ENCODE results near the gene IL9. TPM values are rescaled to one million over a fixed set of nuclear protein-coding genes. Genes with fewer than 3 reads are reported as not detected.
"Not testable (repeated sequence)": the region's sequence is repeated elsewhere in the genome, so short reads cannot be mapped to it uniquely, and the experiment has no call there.

Gene IL9
- polyA plus RNA-seq, 4 donors, result not detected

DNA sequence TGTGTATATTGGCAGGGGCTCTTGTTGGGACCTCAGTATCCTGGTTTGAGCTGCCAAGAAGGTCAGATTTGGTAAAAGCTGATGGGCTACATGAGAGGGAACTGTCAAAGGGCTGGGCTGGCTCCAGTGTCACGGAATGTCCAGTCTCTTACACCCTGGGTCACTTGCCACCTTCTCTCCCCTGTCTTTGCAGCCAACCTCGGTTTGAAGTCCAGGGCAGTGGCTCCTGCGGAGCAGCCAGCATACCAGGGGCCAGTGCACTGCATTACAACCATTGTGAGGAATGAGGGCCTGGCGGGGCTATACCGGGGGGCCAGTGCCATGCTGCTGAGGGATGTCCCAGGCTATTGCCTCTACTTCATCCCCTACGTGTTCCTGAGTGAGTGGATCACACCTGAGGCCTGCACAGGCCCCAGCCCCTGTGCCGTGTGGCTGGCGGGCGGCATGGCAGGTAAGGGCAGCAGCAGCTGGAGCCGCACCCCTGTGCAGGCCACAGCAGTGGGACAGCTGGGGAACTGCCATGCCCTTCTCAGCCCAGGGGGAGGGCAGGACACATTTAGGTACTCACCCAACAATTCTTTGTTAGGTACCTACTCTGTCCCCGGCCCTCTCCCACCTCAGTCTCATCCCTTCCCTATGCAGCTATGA, 24.2 kb downstream of the IL9 start:
- no peak for DNase-seq (ENCODE audit: low read depth in 4 of 4, low spot score in 3 of 4)

DNA sequence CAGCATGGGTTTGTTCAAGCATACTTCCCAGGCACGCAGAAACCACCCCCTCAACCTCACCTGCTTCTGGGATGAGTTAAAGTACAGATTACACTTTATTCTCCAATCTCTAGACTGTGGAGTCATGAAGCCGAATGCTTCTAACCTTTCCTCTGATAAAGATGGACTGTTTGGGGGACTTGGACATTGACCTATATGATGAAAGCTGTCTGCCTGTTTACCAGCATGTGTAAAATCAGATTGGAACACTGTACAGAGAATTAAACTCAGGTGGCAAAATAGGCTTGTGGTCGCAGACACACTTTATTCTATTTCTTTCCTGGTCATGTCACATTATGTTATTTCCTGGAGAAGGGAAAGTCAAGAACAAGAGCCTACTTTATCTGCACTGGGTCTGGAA, 25.7 kb downstream of the IL9 start:
- DNase-seq (ENCODE audit: low read depth in 4 of 4, low spot score in 3 of 4), result no peak

DNA sequence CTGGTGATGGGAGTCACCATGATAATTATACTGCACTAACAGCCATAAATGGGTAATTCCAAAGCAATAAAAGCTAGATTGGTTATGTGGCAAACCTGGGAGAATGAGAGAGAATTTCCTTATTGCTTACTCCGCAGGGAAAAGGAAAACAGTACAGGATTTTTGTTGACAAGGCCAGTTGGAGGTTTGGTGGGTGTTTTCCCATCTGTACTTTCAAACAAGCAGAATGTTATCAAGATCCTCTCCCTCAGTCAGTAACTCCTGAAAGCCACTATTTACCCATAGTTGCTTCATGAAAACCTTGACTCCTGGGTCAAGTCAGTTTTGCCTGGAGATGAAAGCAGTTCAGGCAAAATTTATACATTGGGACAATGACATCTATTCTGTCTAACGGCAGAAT, 26.4 kb downstream of the IL9 start:
- DNase-seq (ENCODE audit: low read depth in 4 of 4, low spot score in 3 of 4), result no peak

DNA sequence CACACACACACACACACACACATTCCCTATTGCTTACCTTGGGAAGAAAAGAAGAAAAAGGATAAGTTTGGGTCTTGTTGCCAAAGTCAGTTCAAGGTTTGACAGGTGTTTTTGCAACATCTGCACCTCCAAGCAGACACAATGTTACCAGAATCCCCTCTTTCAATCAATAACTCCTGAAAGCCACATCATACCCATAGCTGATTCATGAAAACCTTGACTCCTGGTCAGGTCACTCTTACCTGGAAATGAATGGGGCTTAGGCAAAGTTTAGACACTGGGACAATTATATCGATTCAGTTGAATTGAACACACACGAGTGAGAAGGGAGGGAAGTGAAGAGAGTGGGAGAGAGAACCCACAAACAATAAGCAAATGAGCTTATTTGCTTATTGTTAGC, 27.0 kb downstream of the IL9 start:
- no peak for DNase-seq (ENCODE audit: low read depth in 4 of 4, low spot score in 3 of 4)

DNA sequence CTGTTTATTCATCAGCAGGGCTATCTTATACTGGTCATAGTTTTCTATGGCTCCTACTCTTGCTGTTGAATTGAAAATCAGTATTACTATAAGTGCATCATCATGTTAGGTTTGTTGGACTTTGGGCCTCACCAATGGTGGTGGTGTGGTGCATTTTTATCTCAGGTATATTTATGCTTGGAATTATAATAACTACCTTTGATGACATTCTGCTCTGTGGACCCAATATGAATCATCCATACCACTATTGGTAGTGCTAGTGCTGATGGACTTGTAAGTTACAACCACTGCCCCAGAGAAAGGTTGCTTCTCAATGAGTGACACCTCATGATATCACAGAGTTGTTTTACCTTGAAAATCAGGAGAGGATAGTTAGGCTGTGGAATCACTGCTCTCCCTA, 28.0 kb downstream of the IL9 start:
- DNase-seq (ENCODE audit: low read depth in 4 of 4, low spot score in 3 of 4), result no peak

DNA sequence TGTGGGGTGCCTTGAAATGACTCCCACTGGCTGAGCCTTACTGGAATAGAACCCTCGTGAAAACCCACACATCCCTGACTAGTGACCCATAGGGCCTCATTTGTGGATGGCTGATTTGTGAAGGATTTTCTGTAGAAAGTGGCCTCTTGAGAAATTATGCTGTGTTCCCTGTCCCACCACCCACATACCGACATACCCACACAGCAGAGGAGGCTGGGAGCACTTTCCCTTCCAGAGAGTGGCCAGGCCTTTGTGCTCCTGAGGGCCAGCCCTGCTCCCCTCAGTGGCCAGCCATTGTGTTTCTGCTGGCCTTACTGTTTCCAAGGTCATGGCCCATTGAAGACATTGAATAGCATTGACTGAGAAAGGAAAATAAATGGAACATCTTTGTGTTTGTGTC, 29.6 kb downstream of the IL9 start:
- no peak for DNase-seq (ENCODE audit: low read depth in 4 of 4, low spot score in 3 of 4)

DNA sequence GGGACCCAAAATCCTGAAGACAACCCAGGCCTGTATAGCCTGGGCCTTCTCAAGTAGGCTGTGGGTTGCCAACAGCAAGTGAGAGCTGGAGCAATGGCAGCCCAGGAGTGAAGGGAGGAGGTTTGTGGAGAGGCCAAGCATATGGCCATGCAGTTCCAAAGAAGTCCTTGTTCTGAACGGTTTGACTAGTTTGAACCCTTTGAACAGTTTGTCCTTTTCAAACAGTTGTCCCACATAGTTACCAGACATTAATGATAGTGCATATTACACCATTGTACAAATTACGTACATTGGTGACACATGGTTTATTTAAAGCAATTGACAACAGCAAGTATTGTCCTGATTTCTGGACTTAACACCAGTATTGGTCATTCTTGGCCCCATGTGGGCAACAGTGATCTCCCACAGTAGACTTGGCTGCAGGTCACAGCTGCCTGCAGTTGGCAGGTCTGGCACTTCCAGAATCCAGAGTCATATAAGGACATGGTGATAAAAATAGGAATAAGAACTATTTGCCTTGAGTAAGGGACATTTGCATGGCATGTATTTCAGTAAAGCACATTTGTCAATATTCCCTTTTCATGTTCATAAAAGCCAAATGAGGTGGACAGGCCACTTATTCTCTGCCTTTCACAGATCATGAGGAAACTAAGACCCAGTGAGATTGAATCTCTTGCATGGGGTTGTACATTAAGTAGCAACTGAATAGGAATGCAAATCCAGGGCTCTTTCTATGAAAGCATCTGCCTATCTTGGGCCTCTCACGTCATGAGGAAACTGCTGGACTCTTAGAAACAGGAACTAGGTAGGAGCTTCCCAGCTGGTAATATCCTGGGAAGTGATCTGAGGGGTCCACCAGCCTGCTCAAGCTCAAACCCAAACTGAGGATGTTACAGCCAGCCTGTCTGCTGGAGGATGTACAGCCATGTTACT, 30.9 kb downstream of the IL9 start:
- DNase-seq (ENCODE audit: low read depth in 4 of 4, low spot score in 3 of 4), result no peak

DNA sequence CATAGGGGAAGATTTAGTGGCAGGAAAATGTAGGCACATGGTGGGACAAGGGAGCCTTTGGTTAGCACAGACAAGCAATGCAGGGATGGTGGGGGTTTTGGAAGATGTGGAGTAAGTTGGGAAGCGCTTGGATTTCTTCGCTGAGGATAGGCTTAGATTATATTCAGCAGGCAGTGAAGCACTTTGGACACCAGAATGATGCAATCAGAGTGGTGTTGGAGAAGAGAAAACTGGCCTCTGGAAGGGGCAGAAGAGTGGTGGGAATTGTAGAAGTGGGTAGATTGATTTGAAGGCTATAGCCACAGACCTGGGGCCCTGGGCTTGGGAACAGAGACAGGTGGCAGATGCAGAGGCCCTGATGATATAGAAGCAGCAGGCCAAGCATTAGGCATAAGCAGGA, 32.9 kb downstream of the IL9 start:
- DNase-seq (ENCODE audit: low read depth in 4 of 4, low spot score in 3 of 4), result no peak

DNA sequence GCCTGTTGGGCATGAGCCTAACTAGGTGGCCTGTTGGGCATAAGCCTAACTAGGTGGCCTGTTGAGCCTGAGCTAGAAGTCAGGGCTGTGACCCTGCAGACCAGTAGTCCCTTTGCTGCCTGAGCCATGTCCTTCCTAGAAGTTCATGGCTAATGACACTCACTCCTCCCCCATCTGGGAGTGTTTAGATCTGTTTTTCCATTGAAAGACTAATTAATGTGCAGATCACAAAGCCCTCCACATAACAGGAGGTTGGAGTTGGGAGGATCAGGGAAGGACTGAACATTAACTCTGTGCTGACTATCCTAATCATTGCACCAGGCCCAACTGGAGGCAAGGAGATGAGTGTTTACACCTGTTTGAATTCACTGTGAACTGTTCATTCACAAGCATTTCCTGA, 33.6 kb downstream of the IL9 start:
- DNase-seq (ENCODE audit: low read depth in 4 of 4, low spot score in 3 of 4), result no peak

DNA sequence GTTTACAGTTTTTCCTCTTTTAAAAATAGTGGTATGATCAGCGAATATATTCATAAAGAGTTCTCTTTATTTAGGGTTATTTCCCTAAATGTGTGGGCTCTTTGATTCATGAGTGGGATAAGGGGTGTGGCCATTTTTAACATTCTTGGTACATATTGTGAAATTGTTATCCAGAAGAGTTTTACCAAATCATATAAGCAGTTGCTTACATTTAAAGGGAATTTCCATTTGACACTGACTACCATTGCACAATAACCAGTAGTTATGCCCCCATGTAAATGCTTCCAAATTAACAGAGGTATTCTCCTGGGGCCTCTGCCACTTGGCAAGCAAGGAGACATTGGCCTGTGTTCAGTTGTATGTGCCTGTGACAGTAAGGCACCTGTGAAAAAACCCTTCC, 34.0 kb downstream of the IL9 start:
- DNase-seq (ENCODE audit: low read depth in 4 of 4, low spot score in 3 of 4), result no peak

DNA sequence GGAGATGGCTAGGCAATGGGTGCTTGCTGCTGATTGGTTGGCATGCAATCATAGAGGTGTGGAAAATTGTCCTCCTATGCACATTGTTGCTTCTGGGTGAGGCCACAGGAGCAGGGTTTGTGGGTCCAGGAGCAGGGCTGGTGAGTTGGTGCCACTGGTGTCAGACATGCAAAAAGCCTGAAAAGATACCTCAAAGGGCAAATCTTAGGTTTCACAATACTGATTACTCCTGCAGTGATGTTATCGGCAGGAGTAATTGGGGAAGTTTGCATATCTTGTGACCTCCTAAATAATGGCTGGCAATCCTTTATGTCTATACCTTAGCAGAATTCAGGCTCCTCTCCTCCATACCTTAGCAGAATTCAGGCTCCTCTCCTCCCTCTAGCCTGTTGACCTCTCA, 36.0 kb downstream of the IL9 start:
- DNase-seq (ENCODE audit: low read depth in 4 of 4, low spot score in 3 of 4), result no peak

DNA sequence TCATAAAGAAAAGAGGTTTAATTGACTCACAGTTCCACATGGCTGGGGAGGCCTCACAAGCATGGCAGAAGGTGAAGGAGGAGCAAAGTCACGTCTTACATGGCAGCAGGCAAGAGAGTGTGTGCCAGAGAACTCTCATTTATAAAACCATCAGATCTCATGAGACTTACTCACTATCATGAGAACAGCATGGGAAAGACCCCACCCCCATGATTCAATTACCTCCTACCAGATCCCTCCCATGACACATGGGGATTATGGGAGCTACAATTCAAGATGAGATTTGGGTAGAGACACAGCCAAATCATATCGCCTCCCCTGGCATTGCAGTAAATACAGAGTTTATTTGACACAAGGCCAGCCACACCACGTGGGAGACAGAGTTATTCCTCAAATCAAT, 36.5 kb downstream of the IL9 start:
- DNase-seq (ENCODE audit: low read depth in 4 of 4, low spot score in 3 of 4), result not testable (repeated sequence)

DNA sequence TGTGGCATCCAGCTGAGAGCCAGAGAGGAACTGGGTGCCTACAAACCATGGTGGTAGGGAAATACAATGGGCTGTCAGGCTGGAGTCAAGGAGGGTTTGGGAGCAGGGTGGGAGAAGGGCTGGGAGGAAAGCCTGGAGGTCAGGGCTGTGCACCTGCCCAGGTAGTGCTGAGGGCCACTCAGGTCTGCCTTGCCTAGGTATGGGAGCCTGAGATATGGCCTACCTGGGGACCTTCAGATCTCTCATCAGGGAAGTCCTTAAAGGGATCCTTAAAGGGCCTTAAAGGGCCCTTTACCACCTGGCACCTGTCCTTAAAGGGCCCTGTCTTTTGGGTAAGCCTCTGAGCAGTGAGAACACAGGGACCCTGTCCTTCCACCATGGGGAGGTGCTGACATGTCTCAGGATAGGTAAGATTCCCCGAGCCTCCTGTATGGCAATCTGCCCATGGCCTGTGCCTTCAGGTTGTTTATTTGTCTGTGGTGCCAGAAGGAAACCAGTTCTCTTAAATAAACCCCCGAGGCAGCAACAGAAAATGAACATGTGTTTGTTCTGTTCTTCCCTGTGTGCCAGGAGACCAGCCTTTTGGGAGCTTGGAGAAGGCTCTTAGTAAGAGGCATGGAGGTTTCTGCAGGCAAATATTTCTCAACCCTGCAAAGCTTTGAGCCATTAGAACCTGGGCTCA, 37.9 kb downstream of the IL9 start:
- DNase-seq (ENCODE audit: low read depth in 4 of 4, low spot score in 3 of 4), result no peak

DNA sequence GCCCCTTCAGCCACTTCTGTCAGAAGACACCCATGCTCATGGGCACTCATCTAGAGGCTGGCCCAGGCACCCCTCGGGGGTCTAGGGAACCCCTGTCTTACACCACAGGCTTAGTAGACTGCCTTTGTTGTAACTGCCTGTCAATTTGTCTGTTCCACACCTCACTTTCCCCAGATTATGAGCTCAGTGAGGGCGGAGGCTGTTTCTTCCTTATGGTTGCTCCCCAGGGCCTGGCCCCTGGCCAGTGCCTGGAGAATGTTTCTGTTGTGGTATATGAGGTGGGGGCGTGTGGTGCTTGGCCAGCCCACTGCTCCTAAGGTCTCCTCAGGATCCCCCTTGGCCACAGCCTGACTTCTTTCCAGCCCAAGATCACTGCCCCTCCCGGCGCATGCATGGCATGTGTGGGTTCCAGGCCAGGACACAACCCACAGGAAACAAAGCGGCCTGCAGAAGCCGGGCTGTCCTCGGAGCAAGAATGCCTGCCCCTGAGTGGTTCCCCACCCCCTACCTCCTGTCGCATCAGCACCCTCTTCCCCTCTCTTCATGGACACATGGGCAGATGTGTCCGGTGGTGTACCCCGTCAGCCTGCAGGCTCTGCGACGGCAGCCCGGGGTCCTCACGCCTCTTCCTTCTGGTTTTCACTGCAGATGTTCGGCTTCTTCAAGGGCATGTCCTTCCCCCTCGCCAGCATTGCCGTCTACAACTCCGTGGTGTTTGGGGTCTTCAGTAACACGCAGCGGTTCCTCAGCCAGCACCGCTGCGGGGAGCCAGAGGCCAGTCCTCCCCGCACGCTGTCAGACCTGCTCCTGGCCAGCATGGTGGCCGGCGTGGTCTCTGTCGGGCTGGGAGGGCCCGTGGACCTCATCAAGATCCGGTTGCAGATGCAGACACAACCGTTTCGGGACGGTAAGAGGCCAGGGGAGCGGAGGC, 43.5 kb downstream of the IL9 start:
- no peak for DNase-seq (ENCODE audit: low read depth in 4 of 4, low spot score in 3 of 4)

DNA sequence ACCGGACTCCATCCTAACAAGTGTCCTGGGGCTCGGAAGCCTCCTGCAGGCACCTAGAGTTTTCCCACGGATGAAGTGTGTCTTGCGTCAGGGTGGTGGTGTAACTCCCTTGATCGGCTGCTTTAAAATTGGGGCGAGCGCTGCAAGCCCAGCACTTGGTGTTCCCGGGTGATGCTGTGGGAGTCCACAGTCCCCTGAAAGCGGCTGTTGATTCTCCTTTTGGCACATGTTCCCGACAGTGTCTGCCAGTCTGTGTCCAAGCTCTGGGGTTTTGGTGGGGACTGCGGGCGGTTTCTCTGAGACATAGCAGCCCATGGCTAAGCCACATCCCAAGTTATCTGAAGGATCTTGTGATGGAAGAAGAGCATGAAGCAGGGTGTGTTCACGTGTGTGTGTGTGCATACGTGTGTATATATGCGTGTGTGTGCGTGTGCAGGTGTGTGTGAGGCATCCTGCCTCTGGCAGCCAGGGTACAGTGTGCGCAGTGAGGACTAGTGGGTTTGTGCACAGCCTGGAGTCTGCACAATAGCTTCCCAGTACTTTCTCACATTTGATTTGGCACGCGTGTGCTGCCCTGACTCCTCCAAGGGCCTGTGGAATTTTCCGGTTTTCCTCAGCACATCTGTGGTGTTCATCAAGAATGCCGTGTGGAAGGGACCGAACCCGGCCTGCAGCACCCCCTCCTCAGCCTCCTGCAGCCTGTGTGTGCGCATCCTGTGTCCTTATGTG, 44.3 kb downstream of the IL9 start:
- no peak for DNase-seq (ENCODE audit: low read depth in 4 of 4, low spot score in 3 of 4)

DNA sequence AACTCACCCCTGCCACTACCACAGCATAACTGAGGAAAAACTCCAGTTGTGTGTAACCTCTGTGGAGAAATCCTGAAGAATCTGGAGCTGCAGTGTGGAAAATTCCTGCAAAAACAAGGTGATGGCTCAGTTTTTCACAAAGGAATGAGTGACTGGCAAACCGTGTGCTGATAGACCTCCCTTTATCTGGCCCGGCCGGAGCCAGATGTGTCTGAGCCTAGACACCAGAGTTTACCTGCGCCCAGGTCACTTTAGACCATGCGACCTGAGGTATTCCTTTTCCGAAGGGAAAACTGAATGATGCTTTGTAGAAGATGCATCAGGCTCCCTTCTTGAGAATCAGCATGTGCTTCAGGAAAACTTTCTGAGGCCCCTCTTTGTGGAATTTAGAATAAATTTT, 45.0 kb downstream of the IL9 start:
- no peak for DNase-seq (ENCODE audit: low read depth in 4 of 4, low spot score in 3 of 4)

DNA sequence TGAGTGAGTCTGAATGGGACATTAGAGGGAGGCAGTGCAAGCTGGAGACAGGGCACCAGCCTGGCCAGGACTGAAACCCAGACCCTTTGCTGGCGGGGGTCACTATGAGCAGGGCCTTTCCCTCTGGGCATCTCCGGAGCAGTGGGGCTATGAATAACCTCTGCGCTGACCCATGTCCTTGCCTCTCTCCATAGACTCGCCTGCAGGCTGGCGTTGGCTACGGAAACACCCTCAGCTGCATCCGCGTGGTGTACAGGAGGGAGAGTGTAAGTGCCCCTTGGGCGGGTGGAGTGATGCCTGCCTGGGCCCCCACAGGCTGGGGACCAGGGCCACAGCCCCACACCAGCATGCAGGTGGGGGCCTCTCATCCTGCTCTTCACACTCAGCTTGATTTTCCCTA, 45.4 kb downstream of the IL9 start:
- no peak for DNase-seq (ENCODE audit: low read depth in 4 of 4, low spot score in 3 of 4)

DNA sequence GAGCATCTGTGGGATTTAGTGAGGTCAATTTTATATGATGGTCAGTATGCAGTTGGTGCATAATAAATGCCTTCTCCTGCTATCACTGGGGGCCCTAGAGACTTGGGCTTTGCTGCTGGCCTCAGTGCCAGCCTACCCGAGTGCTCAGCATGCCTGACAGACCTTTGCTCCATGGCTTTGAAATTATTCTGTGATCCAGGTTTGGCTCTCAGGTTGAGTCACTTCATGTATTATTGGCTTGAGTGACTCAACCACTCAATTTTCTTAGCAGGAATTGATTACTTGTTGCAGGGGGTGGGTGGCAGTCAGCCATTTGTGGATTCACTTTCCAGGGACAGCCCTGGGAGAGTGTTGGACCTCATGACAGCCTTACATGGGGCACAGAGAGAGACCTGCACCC, 47.7 kb downstream of the IL9 start:
- DNase-seq (ENCODE audit: low read depth in 4 of 4, low spot score in 3 of 4), result no peak

DNA sequence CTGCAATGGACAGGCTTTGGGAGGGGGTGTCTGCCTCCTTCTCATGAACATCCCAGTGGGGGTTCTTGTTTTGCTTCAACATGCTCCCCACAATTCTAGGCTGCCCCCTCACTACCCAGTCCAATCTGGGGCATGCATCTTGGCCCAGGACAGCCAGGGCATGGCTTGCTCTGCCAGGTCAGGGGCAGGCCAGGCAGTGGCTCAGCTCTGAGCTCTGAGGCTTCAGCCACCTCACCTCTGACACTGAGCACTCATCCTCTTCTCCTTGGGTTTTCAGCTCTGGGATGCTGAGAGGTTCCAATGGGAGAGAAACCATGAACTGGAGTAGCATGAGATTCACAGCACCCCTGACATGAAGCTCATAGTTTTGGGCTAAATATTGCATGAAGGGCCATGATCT, 49.3 kb downstream of the IL9 start:
- no peak for DNase-seq (ENCODE audit: low read depth in 4 of 4, low spot score in 3 of 4)

All from left renal pelvis (tissue), 4 donors.